ENCODE data around the gene MEFV. TPM values are rescaled to one million over a fixed set of nuclear protein-coding genes. Genes with fewer than 3 reads are reported as not detected.

Gene MEFV
- total and polyA plus RNA-seq, 2 of the 4 experiments (the other 2 are of a cell fraction), result not detected

DNA sequence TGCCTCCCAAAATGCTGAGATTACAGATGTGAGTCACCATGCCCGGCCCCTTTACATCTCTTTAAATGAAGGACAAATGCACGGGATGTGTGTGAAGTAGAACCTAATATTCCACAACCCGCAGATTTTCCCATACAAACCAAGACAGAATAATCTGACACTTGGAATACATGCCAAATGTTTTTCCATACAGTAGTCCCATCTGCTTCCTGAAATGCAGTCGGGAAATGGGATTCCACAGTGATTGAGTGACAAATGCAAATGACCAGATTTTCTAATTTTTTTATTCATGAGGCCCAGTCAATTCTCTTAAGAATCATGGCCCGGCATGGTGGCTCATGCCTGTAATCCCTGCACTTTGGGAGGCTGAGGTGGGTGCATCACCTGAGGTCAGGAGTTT is 14.7 kb downstream of the MEFV start:
- POLR2A ChIA-PET (ENCODE audit: unreplicated experiment), result no interaction called here
- DNase-seq (no peak), ATAC-seq (ENCODE audit: low read depth) (no peak)
- no peak overlapping the region for H2BK20ac ChIP-seq (ENCODE audit: low read depth, low read length)
- no peaks in the 10 kb centered on the region for H3K36me3 ChIP-seq (ENCODE audit: control insufficient read depth, insufficient read depth, low read length)
- no peak overlapping the region for H3K4me3 ChIP-seq (ENCODE audit: insufficient read depth, low read depth, low read length)
- no peaks in the 10 kb centered on the region for H3K9me1 ChIP-seq (ENCODE audit: insufficient read depth, low read length)
- no peak overlapping the region for H2BK15ac ChIP-seq (ENCODE audit: low read depth, low read length)
- no peak overlapping the region for H4K8ac ChIP-seq (ENCODE audit: low read depth in 2 of 2, low read length in 2 of 2)
- in situ Hi-C loops (cut with MboI; ENCODE audit: low sequenced_read_pairs), result no loop called here
- H3K4me1 ChIP-seq (ENCODE audit: control insufficient read depth, insufficient read depth, low read length), result no peaks in the 10 kb centered on the region
- no peak overlapping the region for H3K4ac ChIP-seq (ENCODE audit: low read depth, low read length)
- no peak overlapping the region for H2BK5ac ChIP-seq (ENCODE audit: low read depth, low read length, poor library complexity, severe bottlenecking)
- no peak overlapping the region for H3K56ac ChIP-seq (ENCODE audit: extremely low read depth, insufficient read depth, low read length)
- no peak overlapping the region for H3K14ac ChIP-seq (replicated peaks; ENCODE audit: low read depth, low read length)
- H3K9me3 ChIP-seq (ENCODE audit: control insufficient read depth, insufficient read depth, low read length), result no peaks in the 10 kb centered on the region
- no peak overlapping the region for H3K23ac ChIP-seq (ENCODE audit: low read depth, low read length)
- H2AK9ac ChIP-seq (replicated peaks; ENCODE audit: low read depth, low read length, poor library complexity), result no peak overlapping the region
- intact Hi-C loops (cut with micrococcal nuclease), result no loop called here
- peaks cover 9% of the 10 kb centered on the region for H3K27me3 ChIP-seq (ENCODE audit: control insufficient read depth, insufficient read depth, low read length)
- no peak overlapping the region for H3K27ac ChIP-seq (ENCODE audit: insufficient read depth, low read length)
- H4K20me1 ChIP-seq (ENCODE audit: insufficient read depth, low read length), result no peaks in the 10 kb centered on the region
- H3K4me2 ChIP-seq (ENCODE audit: low read depth, low read length), result no peak overlapping the region
- TF ChIP-seq BHLHE40 (IDR thresholded peaks at IDR 0.05; ENCODE audit: low read depth, low read length) (no peak), CHD1 (IDR thresholded peaks at IDR 0.05; ENCODE audit: low read depth, low read length) (no peak), RCOR1 (IDR thresholded peaks at IDR 0.05; ENCODE audit: insufficient replicate concordance, low read length) (no peak), RFX5 (IDR thresholded peaks at IDR 0.05; ENCODE audit: low read depth, low read length) (no peak), MXI1 (IDR thresholded peaks at IDR 0.05; ENCODE audit: borderline replicate concordance, low read depth, low read length) (no peak), RAD21 (IDR thresholded peaks at IDR 0.05; ENCODE audit: low read length) (no peak)
- no peak overlapping the region for H2BK120ac ChIP-seq (ENCODE audit: low read depth, low read length)
- H2AK5ac ChIP-seq (ENCODE audit: low read depth, low read length), result no peak overlapping the region
- CTCF ChIA-PET, result no interaction called here
- dilution Hi-C loops (cut with HindIII; ENCODE audit: low sequenced_read_pairs, unreplicated experiment), result no loop called here
- H3K79me1 ChIP-seq (ENCODE audit: low read depth in 1 of 2, low read length in 2 of 2), result no peaks in the 10 kb centered on the region
- no peak overlapping the region for H2AFZ ChIP-seq (replicated peaks; ENCODE audit: low read length, poor library complexity)
- WGBS, 2 experiments (ENCODE audit: extremely low coverage in 2 of 2, insufficient read length in 1 of 2), result 60% methylated on average over 1 of the region's 5 CpGs; no CpG with 5 or more reads in 1 of the 2 experiments
- H4K5ac ChIP-seq (ENCODE audit: low read depth, low read length), result no peak overlapping the region
- H3K9ac ChIP-seq (ENCODE audit: low read depth, low read length), result no peak overlapping the region
- no peak overlapping the region for H4K91ac ChIP-seq (ENCODE audit: insufficient read depth, low read depth, low read length)
- BruUV-seq (replicated peaks), result no TSS peak
- no peak overlapping the region for H3K18ac ChIP-seq (ENCODE audit: low read depth, low read length)

All from IMR-90 (cell line).